Peyer's patch (tissue), 4 donors: Measurements from ENCODE around the gene SPAG9.

Source experiments
- POLR2A ChIP-seq, 2 donors: fragments of 450-650 bp; IDR thresholded peaks; one replicate each; pipeline ENCODE4 v1.5.1; 2017; ENCODE audit warnings: antibody characterized with exemption in 2 of 2, mild to moderate bottlenecking in 2 of 2, moderate library complexity in 2 of 2
- TF ChIP-seq, protein P1 (sequence below), 6 experiments: fragments of 450-650 bp in 4 of 6; fragments of 200-600 bp in 2 of 6; sonication (generic) in 1 of 6; IDR thresholded peaks; one replicate each; pipeline ENCODE4 v1.5.1; 2017 to 2019; ENCODE audit warnings: antibody characterized with exemption in 6 of 6, mild to moderate bottlenecking in 3 of 6, moderate library complexity in 1 of 6

DNA sequence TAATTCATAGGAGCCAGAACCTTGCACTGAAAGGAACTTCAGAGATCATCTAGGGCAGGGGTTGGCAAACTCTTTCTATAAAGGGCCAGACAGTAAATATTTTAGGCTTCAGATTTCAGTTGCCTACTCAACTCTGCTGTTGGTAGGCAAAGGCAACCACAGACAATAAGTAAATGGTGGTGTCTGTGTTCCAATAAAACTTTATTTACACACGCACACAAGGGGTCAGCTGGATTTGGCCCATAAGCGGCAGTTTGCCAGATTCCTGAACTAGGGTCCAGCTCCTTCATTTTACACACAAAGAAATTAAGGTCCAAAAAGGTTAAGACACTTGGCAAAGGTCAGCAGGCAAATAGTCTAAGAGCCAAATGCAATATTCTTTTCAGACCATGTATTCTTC, 107.3 kb downstream of the SPAG9 start:
- TF ChIP-seq, protein P1, sequence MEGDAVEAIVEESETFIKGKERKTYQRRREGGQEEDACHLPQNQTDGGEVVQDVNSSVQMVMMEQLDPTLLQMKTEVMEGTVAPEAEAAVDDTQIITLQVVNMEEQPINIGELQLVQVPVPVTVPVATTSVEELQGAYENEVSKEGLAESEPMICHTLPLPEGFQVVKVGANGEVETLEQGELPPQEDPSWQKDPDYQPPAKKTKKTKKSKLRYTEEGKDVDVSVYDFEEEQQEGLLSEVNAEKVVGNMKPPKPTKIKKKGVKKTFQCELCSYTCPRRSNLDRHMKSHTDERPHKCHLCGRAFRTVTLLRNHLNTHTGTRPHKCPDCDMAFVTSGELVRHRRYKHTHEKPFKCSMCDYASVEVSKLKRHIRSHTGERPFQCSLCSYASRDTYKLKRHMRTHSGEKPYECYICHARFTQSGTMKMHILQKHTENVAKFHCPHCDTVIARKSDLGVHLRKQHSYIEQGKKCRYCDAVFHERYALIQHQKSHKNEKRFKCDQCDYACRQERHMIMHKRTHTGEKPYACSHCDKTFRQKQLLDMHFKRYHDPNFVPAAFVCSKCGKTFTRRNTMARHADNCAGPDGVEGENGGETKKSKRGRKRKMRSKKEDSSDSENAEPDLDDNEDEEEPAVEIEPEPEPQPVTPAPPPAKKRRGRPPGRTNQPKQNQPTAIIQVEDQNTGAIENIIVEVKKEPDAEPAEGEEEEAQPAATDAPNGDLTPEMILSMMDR (IDR thresholded peaks at IDR 0.05), result no peak
- TF ChIP-seq POLR2A (IDR thresholded peaks at IDR 0.05), result no peak
